HG03280 (cell line): ENCODE results near the gene ZFYVE16.
"Not testable (repeated sequence)": the region's sequence is repeated elsewhere in the genome, so short reads cannot be mapped to it uniquely, and the experiment has no call there.

ENCODE experiments used
- ATAC-seq: cut with Tn5 transposase; IDR thresholded peaks from one replicate; pipeline ENCODE4 v1.9.1; 2021; ENCODE audit warnings: mild to moderate bottlenecking, moderate library complexity; ENCODE audit not compliant: unreplicated experiment

ZFYVE16 gene

GRCh38 chr5:80409367-80409966 is 1.6 kb downstream of the ZFYVE16 start:
- ATAC-seq: no peak

GRCh38 chr5:80411589-80412219 is 3.8 kb downstream of the ZFYVE16 start:
- ATAC-seq: no peak

GRCh38 chr5:80414113-80414512 is 6.2 kb downstream of the ZFYVE16 start:
- no peak for ATAC-seq

- ATAC-seq: no peak
Measured at GRCh38 chr5:80417973-80418372, 10.1 kb downstream of the ZFYVE16 start.

GRCh38 chr5:80424365-80424764 is 16.5 kb downstream of the ZFYVE16 start:
- ATAC-seq: not testable (repeated sequence)

GRCh38 chr5:80435476-80435875 is 27.6 kb downstream of the ZFYVE16 start:
- no peak for ATAC-seq

- no peak for ATAC-seq
Measured at GRCh38 chr5:80437326-80437725, 29.5 kb downstream of the ZFYVE16 start.

- ATAC-seq: no peak
Measured at GRCh38 chr5:80438739-80439138, 30.9 kb downstream of the ZFYVE16 start.

- ATAC-seq: no peak
Measured at GRCh38 chr5:80439213-80439612, 31.3 kb downstream of the ZFYVE16 start.

- no peak for ATAC-seq
Measured at GRCh38 chr5:80442742-80443141, 34.9 kb downstream of the ZFYVE16 start.

GRCh38 chr5:80453366-80453765 is 45.5 kb downstream of the ZFYVE16 start:
- no peak for ATAC-seq

GRCh38 chr5:80463269-80463668 is 55.4 kb downstream of the ZFYVE16 start:
- no peak for ATAC-seq

- ATAC-seq: no peak
Measured at GRCh38 chr5:80466669-80467485, 59.0 kb downstream of the ZFYVE16 start.

GRCh38 chr5:80468131-80468530 is 60.3 kb downstream of the ZFYVE16 start:
- no peak for ATAC-seq

GRCh38 chr5:80470631-80471030 is 62.8 kb downstream of the ZFYVE16 start:
- ATAC-seq: not testable (repeated sequence)

GRCh38 chr5:80474929-80475328 is 67.1 kb downstream of the ZFYVE16 start:
- no peak for ATAC-seq

- no peak for ATAC-seq
Measured at GRCh38 chr5:80479713-80480112, 71.8 kb downstream of the ZFYVE16 start.

- no peak for ATAC-seq
Measured at GRCh38 chr5:80480354-80480753, 72.5 kb downstream of the ZFYVE16 start.

GRCh38 chr5:80481019-80481893 is 73.4 kb downstream of the ZFYVE16 start:
- ATAC-seq: no peak

- ATAC-seq: no peak
Measured at GRCh38 chr5:80482578-80482977, 74.7 kb downstream of the ZFYVE16 start.

- no peak for ATAC-seq
Measured at GRCh38 chr5:80483636-80484232, 75.9 kb downstream of the ZFYVE16 start.
